OCI-LY1 (cell line): ENCODE measurements around the gene ROR2.

ENCODE experiments used
- H2AFZ ChIP-seq: fragments of 200-600 bp; sonication (generic), shearing (Covaris generic); 2 replicates; pipeline ENCODE4 v1.6.0; 2014; ENCODE audit warnings: antibody characterized with exemption, mild to moderate bottlenecking, low read length
- H3F3A ChIP-seq: fragments of 200-600 bp; sonication (generic), shearing (Covaris generic); 2 replicates; pipeline ENCODE4 v1.6.0; 2014; ENCODE audit warnings: mild to moderate bottlenecking, antibody characterized with exemption, low read length, moderate library complexity; ENCODE audit not compliant: insufficient read depth
- H3K27ac ChIP-seq: fragments of 200-600 bp; sonication (generic); 2 replicates; pipeline ENCODE4 v1.5.1; 2014; ENCODE audit warnings: low read length, mixed run types, mild to moderate bottlenecking, low read depth; ENCODE audit not compliant: poor library complexity, severe bottlenecking
- H3K27me3 ChIP-seq: fragments of 200-600 bp; sonication (generic); 2 replicates; pipeline ENCODE4 v1.6.0; 2014; ENCODE audit warnings: antibody characterized with exemption, mild to moderate bottlenecking, low read length, moderate library complexity; ENCODE audit not compliant: insufficient read depth
- H3K36me3 ChIP-seq: fragments of 200-600 bp; sonication (generic); 2 replicates; pipeline ENCODE4 v1.6.1; 2014; ENCODE audit warnings: mild to moderate bottlenecking, antibody characterized with exemption, low read length, moderate library complexity, mixed read lengths; ENCODE audit not compliant: insufficient read depth
- H3K4me1 ChIP-seq: fragments of 200-600 bp; sonication (generic); 2 replicates; pipeline ENCODE4 v1.5.1; 2014; ENCODE audit warnings: mild to moderate bottlenecking, low read length, moderate library complexity; ENCODE audit not compliant: insufficient read depth, severe bottlenecking
- H3K4me2 ChIP-seq: fragments of 200-600 bp; sonication (generic), shearing (Covaris generic); 2 replicates; pipeline ENCODE4 v1.6.1; 2014; ENCODE audit warnings: low read length
- H3K4me3 ChIP-seq: fragments of 200-600 bp; sonication (generic); 2 replicates; pipeline ENCODE4 v1.5.1; 2014; ENCODE audit warnings: low read length, low read depth, mild to moderate bottlenecking, mixed read lengths; ENCODE audit not compliant: poor library complexity, severe bottlenecking
- H3K79me2 ChIP-seq: fragments of 200-600 bp; shearing (Covaris generic); 2 replicates; pipeline ENCODE4 v1.6.1; 2016; ENCODE audit warnings: mixed run types, low read length, mixed read lengths; ENCODE audit not compliant: insufficient read depth
- H3K9ac ChIP-seq: fragments of 200-600 bp; sonication (generic), shearing (Covaris generic); 2 replicates; pipeline ENCODE4 v1.6.1; 2014; ENCODE audit warnings: mild to moderate bottlenecking, low read length, mixed read lengths
- H3K9me2 ChIP-seq: fragments of 200-600 bp; sonication (generic), shearing (Covaris generic); 2 replicates; pipeline ENCODE4 v1.6.1; 2014; ENCODE audit warnings: low read depth, mild to moderate bottlenecking, low read length, mixed read lengths
- H3K9me3 ChIP-seq: fragments of 200-600 bp; shearing (Covaris generic); 2 replicates; pipeline ENCODE4 v1.6.1; 2014; ENCODE audit warnings: low read length, mixed read lengths
- H4K20me1 ChIP-seq: fragments of 200-600 bp; sonication (generic), shearing (Covaris generic); 2 replicates; pipeline ENCODE4 v1.6.0; 2016; ENCODE audit warnings: mild to moderate bottlenecking, low read length; ENCODE audit not compliant: insufficient read depth
- CTCF ChIP-seq: fragments of 200-600 bp; sonication (generic), shearing (Covaris generic); IDR thresholded peaks from 2 replicates; pipeline ENCODE4 v1.5.1; 2017; ENCODE audit warnings: mild to moderate bottlenecking, antibody characterized with exemption, low read length, moderate library complexity, mixed read lengths
- EZH2 ChIP-seq: fragments of 200-600 bp; sonication (generic), shearing (Covaris generic); IDR thresholded peaks from 2 replicates; pipeline ENCODE4 v1.8.0; 2017; ENCODE audit warnings: borderline replicate concordance, mixed run types, mild to moderate bottlenecking, antibody characterized with exemption, low read length, moderate library complexity, mixed read lengths

Gene ROR2

GRCh38 chr9:91935805-91936514, 14.1 kb downstream of the ROR2 start:
- H3K4me3 ChIP-seq = no peak overlapping the region
- no peaks in the 10 kb centered on the region for H3K27me3 ChIP-seq
- H3K9me2 ChIP-seq = no peaks in the 10 kb centered on the region
- H3K79me2 ChIP-seq = no peaks in the 10 kb centered on the region
- no peaks in the 10 kb centered on the region for H3F3A ChIP-seq
- H4K20me1 ChIP-seq = no peaks in the 10 kb centered on the region
- no peak overlapping the region for H3K9ac ChIP-seq
- H3K4me1 ChIP-seq = no peaks in the 10 kb centered on the region
- 0 out of 2 replicates have a peak, but pooled peaks cover 5% of the 10 kb centered on the region for H3K9me3 ChIP-seq
- no peak overlapping the region for H3K27ac ChIP-seq
- TF ChIP-seq EZH2 (no peak), CTCF (no peak)
- H3K36me3 ChIP-seq = no peaks in the 10 kb centered on the region
- H2AFZ ChIP-seq = no peak overlapping the region
- no peak overlapping the region for H3K4me2 ChIP-seq

DNA sequence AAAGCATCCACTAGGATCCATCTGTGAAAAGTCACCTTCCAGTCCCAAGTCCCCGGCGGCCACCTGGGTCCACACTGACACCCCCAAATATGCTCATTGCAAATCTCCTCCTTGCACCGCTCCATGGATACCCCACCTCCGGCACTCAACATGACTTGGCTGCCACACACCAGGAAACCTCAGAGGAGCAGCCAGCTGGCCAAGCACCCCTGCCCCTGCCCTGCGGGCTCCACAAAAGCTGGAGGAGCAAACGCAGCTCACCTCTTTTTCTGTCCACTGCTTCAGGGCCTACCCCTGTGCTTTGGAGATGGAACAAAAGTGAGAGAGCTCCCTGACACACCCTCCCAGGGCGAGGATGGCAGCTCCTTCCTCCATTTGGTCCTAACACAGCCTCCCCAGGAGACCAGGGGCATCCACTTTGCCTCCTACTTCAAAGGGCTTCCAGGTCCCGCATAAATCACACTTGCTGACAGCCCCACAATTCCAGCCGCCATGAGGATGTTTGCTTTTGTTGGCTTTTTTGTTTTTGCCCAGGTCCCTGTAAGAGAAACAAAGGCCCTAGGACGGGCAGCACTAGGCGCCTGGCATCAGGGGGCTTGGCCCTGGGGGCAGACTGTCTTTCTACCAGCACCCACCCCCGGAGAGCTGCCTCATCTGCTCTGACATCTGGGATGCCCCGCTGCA, 14.8 kb downstream of the ROR2 start:
- Histone ChIP-seq H3K27ac (no peak overlapping the region), H3F3A (no peaks in the 10 kb centered on the region), H3K4me3 (no peak overlapping the region), H4K20me1 (no peaks in the 10 kb centered on the region), H3K4me1 (no peaks in the 10 kb centered on the region), H3K27me3 (no peaks in the 10 kb centered on the region; the same call in 1 of the 2 replicates), H3K79me2 (no peaks in the 10 kb centered on the region), H3K9ac (no peak overlapping the region), H3K36me3 (no peaks in the 10 kb centered on the region; the same call in 1 of the 2 replicates), H3K9me2 (no peaks in the 10 kb centered on the region), H3K4me2 (no peak overlapping the region), H3K9me3 (peaks cover 12% of the 10 kb centered on the region), H2AFZ (no peak overlapping the region)
- no peak for TF ChIP-seq EZH2
- no peak for TF ChIP-seq CTCF

- no peaks in the 10 kb centered on the region for H4K20me1 ChIP-seq
- no peaks in the 10 kb centered on the region for H3K4me1 ChIP-seq
- no peaks in the 10 kb centered on the region for H3K79me2 ChIP-seq
- no peak overlapping the region for H3K4me3 ChIP-seq
- no peak overlapping the region for H3K4me2 ChIP-seq
- no peak for TF ChIP-seq EZH2
- no peak for TF ChIP-seq CTCF
- no peaks in the 10 kb centered on the region; the same call in 1 of the 2 replicates for H3K36me3 ChIP-seq
- H3K9me2 ChIP-seq = no peaks in the 10 kb centered on the region
- H3F3A ChIP-seq = no peaks in the 10 kb centered on the region
- H3K9me3 ChIP-seq = peaks cover 17% of the 10 kb centered on the region
- H3K27me3 ChIP-seq = no peaks in the 10 kb centered on the region; the same call in 1 of the 2 replicates
- no peak overlapping the region for H3K27ac ChIP-seq
- no peak overlapping the region for H2AFZ ChIP-seq
- H3K9ac ChIP-seq = no peak overlapping the region
These were observed 15.4 kb downstream of the ROR2 start for GRCh38 chr9:91934654-91935053.
